Fibroblast of mammary gland (primary cell): ENCODE data around the gene CDK14.
A peak's percentile ranks its signal among the peaks of the same experiment; 100 is the strongest.

ENCODE experiments used
- DNase-seq: peaks from one replicate; pipeline ENCODE4 v3.0.0-alpha.2; 2010; ENCODE audit warnings: low read depth
- H3K4me3 ChIP-seq: 2 replicates; pipeline ENCODE4 v1.5.1; 2011; ENCODE audit warnings: low read depth, mild to moderate bottlenecking, low read length, moderate library complexity; ENCODE audit not compliant: control insufficient read depth
- CTCF ChIP-seq: conservative IDR thresholded peaks from 2 replicates; pipeline ENCODE4 v1.5.1; 2011; ENCODE audit warnings: low read depth, low read length, inconsistent platforms; ENCODE audit not compliant: control insufficient read depth, insufficient read depth

CDK14 gene

GRCh38 chr7:90595801-90596670 is at the start of gene CDK14:
Gene CDK14, plus strand, starts transcription at chr7:90596321. Its CDS starts 307 bp downstream, at chr7:90596628.
- peak; percentile 55 for DNase-seq
- peak within 1 kb of the TSS; percentile 63 for H3K4me3 ChIP-seq

GRCh38 chr7:90551036-90551435 is 45.1 kb upstream of the CDK14 start:
- TF ChIP-seq CTCF: no peak
- no peak overlapping the region for H3K4me3 ChIP-seq
- DNase-seq: no peak

More at GRCh38 chr7:90595801-90596670, at the start of gene CDK14:
- TF ChIP-seq CTCF: peak; percentile 27

DNA sequence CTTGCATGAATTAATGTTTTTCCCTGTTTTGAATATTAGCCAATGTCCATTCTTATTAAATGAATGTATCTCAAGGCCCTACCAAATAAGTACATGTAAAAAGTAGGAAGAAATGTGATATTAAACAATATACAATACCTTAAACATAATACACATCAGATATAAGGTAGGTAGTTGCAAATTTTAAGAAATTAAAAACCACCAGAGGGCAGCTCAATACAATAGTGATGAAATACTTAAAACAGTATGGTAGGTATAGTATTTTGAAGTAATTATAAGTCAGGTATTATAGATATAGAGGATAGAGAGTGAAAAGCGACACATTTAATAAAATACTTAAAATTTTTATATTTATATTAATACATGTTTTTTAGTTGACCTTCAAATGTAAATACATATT is 43.6 kb upstream of the CDK14 start:
- H3K4me3 ChIP-seq: no peak overlapping the region
- peak; percentile 45 for DNase-seq
- TF ChIP-seq CTCF: peak; percentile 30

GRCh38 chr7:90560730-90561129 is 35.4 kb upstream of the CDK14 start:
- H3K4me3 ChIP-seq: no peak overlapping the region
- TF ChIP-seq CTCF: no peak
- DNase-seq: peak; percentile 64

DNA sequence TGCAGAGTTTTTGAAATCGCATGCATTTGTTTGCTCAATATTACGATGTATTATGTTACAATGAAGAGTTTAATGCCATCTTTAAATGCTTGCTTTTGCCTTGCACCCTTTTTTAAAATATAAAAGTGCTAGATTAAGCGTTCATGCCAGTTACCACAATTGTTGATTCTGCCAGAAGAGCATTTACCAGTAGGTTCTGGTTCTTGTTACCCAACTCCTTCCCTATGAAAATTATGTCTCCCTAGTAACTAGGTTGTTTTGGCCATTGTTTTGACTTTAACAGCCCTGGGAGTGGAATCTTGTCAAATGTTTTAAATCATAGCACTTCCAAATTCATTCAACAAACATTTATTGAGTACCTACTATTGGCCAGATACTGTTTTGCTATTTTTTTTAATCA is 32.8 kb upstream of the CDK14 start:
- no peak for DNase-seq
- no peak overlapping the region for H3K4me3 ChIP-seq
- no peak for TF ChIP-seq CTCF

- H3K4me3 ChIP-seq: no peak overlapping the region
- TF ChIP-seq CTCF: no peak
- no peak for DNase-seq
These were observed 31.7 kb upstream of the CDK14 start for GRCh38 chr7:90564455-90564854.

DNA sequence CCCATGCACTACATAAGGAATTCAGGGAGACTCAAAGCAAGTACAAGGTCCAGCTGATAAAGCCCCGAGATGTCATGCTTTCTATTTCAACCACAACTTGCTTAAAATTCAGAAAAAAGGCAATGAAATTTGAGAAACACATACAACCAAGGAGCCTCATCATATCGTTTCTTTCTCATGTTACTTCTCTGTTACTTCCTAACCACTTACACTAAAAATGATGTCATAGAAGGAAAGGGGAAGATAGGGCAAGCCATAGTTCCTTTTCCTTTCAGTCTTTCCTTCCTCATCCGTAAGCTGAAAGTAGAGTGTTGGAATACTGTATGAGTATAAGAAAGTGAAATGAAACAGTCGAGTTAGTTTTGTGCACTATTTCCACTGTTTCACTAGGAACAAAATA is 27.9 kb upstream of the CDK14 start:
- DNase-seq: peak; percentile 19
- TF ChIP-seq CTCF: no peak
- no peak overlapping the region for H3K4me3 ChIP-seq
